ENCODE measurements around the gene AJM1.

AJM1 gene

DNA sequence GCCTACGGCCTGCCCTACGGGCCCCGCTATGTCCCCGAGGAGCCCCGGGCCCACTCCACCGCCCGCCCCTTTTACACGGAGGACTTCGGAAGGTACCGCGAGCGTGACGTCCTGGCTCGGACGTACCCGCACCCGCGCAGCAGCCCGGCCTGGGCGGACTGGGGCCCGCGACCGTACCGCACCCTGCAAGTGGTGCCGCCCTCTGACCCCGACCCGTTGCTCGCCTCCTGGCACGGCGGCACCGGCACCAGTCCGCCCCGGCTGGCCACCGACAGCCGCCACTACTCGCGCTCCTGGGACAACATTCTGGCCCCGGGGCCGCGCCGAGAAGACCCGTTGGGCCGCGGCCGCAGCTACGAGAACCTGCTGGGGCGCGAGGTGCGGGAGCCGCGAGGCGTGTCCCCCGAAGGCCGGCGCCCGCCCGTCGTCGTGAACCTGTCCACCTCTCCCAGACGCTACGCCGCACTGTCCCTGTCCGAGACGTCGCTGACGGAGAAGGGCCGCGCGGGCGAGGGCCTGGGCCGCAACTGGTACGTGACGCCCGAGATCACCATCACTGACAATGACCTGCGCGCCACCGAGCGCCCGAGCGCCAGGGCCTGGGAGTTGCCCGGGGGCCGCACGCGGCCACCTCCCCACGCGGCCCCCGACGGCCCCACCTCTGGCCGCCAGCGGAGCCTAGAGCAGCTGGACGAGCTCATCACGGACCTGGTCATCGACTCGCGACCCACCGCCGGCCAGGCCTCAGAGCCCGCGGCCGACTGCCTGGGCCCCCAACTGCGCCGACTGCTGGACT is 3.4 kb downstream of the AJM1 start:
- DNase-seq (ENCODE audit: low spot score): no peak

GRCh38 chr9:136846376-136847087 is 4.3 kb downstream of the AJM1 start:
- no peak for DNase-seq (ENCODE audit: low spot score)

GRCh38 chr9:136847088-136847825 is 5.0 kb downstream of the AJM1 start:
- DNase-seq (ENCODE audit: low spot score): no peak

DNA sequence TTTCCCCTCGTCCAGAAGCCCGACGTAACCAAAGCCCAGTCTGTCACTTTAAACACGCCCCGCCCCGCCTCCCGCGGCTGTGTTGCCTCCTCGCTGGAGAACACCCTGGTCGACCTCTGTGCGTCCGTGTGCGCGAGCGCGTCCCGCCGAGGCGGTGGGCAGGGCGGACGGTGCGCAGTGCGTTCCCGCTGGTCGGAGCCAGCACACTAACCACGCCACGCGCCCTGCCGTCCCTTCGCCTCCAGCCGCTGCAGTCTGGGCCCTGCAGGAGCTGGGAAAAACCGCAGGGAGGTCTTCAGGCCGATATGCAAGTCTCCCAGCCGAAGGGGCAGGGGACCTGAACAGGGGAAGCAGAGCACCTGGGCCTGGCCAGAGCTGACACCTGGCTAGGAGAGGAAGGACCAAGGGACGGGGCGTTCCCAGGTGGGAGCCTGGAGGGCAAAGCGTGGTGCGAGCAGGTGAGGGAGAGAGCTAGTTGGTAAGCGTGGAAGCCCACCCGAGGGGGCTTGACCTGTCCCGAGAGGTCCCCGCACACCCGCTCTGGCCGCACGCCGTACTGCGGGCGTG is 5.6 kb downstream of the AJM1 start:
- DNase-seq (ENCODE audit: low spot score): peak; percentile 87

DNA sequence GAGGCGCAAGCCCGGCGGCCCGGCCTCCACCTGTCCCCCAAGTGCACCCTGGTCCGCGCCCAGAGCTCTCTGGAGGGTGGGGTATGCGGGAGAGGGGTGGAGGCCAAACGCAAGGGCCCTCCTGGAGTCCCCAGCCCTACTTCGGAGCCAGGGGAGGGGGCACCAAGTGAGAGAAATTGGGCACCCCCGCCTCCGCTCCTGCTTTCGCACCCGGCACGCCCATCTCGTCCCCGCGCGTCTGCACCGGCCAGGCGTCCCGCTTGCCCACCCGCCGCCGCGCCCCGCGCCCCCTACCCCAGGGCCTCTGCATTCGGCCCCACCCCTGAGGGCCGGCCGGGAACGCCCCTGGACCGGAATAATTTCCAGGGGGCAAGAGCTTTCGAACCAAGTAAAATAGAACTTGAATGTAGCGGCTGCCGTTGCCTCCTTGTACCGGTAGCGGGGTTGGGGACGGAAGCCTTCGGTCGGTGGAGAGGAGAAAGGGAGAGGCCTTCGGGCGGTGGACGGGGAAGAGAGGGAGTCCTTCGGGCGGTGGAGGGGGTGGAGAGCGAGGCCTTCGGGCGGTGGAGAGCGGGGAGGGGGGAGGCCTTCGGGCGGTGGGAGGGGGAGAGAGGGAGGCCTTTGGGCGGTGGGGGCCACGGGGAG is 6.2 kb downstream of the AJM1 start:
- peak; percentile 74 for DNase-seq (ENCODE audit: low spot score)

DNA sequence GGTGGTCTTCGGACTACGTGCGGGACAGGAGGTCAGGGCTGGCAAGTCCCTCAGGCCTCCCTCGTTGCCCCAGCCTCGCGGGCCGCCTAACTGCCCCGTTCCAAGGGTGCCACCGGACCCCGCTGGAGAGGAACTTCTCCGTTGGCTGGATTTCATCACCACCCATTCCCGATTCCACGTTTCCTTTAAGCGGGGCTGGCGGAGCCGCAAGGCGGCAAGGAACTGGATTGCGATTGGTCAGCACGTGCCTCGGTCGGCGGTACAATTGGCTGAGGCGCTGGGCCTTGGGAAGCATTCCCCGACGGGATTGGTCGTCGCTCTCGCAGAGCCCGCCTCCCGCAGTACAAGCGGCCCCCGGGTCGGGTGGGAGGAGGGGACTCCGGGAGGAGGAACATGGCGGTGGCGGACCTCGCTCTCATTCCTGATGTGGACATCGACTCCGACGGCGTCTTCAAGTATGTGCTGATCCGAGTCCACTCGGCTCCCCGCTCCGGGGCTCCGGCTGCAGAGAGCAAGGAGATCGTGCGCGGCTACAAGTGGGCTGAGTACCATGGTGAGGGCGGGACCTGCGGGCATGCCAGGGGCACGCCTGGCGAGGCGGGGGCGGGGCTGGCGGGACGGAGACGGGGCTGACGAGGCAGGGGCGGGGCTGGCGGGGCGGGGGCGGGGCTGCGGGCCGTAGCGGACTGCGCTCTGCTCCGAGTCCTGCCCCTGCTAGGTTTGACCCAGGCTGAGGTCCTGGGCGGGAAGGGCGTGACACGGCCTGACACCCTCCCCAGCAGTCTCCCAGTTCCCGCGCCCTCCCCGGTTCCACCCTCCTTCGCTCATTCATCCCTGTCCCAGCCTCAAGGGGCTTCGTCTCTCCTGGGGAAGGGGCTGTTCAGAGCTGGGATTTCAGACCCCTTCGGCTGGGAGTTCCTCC is 7.0 kb downstream of the AJM1 start, which contains the start of gene PHPT1:
TSS of gene PHPT1 (plus strand) at position 372 of the 922 bp plus-strand sequence. CDS start at position 394, 22 bp downstream.
- DNase-seq (ENCODE audit: low spot score): peak; percentile 100

DNA sequence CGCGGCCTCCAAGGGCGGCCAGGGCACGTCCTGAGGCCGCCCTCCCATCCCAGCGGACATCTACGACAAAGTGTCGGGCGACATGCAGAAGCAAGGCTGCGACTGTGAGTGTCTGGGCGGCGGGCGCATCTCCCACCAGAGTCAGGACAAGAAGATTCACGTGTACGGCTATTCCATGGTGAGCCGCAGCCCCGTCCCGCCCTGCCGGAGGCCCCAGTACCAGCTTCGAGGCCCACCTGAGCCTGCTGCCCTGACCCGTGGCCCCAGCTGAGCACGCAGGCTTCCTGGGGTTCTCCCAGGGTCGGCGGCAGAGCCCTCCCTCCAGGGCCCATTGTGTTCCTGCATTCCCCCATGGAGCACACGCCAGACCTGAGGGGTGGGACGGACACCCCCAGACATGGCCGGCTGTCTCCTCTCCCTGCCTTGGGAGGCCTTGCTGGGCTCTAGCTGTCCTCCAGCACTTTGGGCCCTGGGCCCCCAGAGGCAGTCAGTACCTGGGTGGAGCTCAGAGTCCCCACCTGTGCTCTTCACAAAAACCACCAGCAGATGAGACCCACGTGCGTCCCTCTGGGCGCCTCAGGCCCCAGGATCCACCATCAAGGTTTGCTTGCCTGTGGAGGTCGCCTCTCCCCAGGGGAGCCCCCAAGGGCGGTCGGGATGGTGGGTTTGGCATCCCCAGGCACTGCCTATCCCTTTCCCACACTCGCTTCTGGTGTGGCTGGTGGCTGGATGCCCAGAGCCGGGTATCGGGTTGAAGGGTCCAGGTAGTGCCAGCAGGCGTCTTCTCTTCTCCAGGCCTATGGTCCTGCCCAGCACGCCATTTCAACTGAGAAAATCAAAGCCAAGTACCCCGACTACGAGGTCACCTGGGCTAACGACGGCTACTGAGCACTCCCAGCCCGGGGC is 7.9 kb downstream of the AJM1 start:
- DNase-seq (ENCODE audit: low spot score): no peak

- DNase-seq (ENCODE audit: low spot score): no peak
Observed at GRCh38 chr9:136850866-136851775, 8.8 kb downstream of the AJM1 start.

GRCh38 chr9:136851941-136852663 is 9.8 kb downstream of the AJM1 start, which contains the start of gene MAMDC4:
TSS of gene MAMDC4 (plus strand) at chr9:136852346. CDS start at chr9:136852417, 71 bp downstream.
- DNase-seq (ENCODE audit: low spot score): no peak

DNA sequence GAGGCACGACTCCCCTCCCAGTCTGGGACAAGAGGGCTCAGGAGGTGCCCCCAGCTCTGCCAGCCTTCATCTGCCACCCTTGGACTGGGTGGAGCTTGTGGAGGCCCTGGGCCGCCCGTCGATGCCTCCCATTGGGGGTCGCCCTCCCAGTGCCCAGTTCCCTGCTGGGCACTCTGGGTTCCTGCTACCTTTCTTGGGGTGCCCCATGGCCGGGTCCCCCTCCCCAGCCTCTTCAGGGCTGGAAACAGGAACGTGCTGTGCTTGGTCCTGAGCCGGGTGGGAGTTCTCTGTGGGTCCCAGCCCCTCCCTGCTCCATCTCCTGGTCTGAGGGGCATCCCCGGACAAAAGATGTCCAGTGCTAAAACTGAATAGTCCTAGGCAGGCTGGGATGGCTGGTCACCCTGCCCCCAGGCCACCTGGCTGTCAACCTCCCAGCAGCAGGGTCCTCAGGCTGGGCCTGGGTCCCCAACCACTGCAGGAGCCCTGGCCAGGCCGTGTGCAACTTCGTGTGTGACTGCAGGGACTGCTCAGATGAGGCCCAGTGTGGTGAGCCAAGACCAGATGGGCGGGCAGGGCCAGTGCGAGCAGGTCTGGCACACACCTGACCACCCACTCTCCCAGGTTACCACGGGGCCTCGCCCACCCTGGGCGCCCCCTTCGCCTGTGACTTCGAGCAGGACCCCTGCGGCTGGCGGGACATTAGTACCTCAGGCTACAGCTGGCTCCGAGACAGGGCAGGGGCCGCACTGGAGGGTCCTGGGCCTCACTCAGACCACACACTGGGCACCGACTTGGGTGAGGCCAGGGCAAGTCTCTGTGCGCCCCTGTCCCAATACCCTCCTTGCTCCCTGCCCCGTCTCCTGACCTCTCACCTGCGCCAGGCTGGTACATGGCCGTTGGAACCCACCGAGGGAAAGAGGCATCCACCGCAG is 10.7 kb downstream of the AJM1 start:
- DNase-seq (ENCODE audit: low spot score): no peak

GRCh38 chr9:136853596-136854112 is 11.4 kb downstream of the AJM1 start:
- DNase-seq (ENCODE audit: low spot score): no peak

DNA sequence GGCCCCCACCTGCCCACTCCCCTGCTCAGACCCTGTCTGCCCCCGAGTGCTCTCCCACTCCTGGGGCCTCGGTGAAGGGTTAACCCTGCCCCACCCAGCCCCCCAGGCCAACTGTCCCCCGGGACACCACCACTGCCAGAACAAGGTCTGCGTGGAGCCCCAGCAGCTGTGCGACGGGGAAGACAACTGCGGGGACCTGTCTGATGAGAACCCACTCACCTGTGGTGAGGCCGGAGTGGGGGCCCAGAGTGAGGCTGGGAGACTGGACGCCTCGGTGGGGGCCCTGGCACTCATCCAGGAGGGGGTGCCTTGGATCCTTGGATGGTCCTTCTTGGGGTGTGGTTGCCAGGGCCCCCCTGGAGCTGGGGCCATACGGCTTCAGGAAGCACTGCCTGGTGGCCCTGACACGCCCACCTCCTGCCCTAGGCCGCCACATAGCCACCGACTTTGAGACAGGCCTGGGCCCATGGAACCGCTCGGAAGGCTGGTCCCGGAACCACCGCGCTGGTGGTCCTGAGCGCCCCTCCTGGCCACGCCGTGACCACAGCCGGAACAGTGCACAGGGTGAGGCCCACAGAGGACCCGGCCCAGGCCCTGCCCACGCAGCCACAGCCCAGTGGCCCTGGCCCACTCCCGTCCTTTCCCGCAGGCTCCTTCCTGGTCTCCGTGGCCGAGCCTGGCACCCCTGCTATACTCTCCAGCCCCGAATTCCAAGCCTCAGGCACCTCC is 12.0 kb downstream of the AJM1 start:
- no peak for DNase-seq (ENCODE audit: low spot score)

DNA sequence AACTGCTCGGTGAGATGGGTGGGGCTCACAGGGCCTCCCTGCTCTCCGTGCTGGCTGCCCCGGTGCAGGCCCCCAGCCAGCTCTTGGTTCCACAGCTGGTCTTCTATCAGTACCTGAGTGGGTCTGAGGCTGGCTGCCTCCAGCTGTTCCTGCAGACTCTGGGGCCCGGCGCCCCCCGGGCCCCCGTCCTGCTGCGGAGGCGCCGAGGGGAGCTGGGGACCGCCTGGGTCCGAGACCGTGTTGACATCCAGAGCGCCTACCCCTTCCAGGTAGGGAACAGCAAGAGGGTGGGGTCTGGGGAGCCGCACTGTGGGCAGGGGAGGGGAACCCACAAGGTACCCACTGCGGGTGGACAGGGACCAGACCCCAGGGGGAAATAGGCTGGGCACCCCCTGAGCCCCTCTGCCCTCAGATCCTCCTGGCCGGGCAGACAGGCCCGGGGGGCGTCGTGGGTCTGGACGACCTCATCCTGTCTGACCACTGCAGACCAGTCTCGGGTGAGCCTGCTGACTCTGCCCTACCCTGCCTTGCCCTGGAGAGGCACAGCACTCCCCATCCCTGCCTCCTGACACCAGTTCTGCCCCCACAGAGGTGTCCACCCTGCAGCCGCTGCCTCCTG is 12.7 kb downstream of the AJM1 start:
- DNase-seq (ENCODE audit: low spot score): no peak

- DNase-seq (ENCODE audit: low spot score): no peak
Observed at GRCh38 chr9:136855461-136856078, 13.3 kb downstream of the AJM1 start.

DNA sequence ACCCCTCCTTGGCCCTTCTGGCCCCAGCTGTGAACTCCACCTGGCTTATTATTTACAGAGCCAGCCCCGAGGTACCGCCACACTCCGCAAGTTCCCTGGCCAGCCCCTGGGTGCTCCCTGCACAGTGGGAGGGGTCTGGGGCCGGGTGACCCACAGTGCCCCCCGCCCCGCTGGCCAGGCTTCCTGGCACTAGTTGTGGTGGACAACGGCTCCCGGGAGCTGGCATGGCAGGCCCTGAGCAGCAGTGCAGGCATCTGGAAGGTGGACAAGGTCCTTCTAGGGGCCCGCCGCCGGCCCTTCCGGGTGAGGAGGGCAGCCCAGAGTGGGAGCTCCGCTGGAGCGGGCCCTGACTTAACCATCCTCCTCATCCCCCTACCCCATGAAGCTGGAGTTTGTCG is 13.8 kb downstream of the AJM1 start:
- DNase-seq (ENCODE audit: low spot score): no peak
